Body of pancreas (tissue), 4 donors: ENCODE measurements around the gene FIBCD1. TPM values are rescaled to one million over a fixed set of nuclear protein-coding genes. Genes with fewer than 3 reads are reported as not detected.

ENCODE experiments used
- ATAC-seq: fragments of 150-250 bp; one replicate; pipeline ENCODE4 v1.9.1; 2016
- DNase-seq, 4 donors: peaks; one replicate each; pipeline ENCODE4 v3.0.0-alpha.2; 2019
- H3K27ac ChIP-seq, 4 donors: fragments of 200-600 bp; sonication (generic); 1 replicate in 3 of 4; 2 replicates in 1 of 4; pipeline versions ENCODE4 v1.5.1 to v1.6.1; 2016 to 2019; ENCODE audit warnings: mild to moderate bottlenecking in 1 of 4, mixed read lengths in 1 of 4, moderate library complexity in 1 of 4
- H3K27me3 ChIP-seq, 2 donors: fragments of 200-600 bp; sonication (generic); one replicate each; pipeline ENCODE4 v1.6.0; 2016; ENCODE audit warnings: mild to moderate bottlenecking in 1 of 2
- H3K36me3 ChIP-seq, 2 donors: fragments of 200-600 bp; sonication (generic); replicated peaks in 1 of 2; 2 replicates each; pipeline ENCODE4 v1.5.1; 2016; ENCODE audit warnings: low read depth in 2 of 2; ENCODE audit not compliant: insufficient read depth in 1 of 2
- H3K4me1 ChIP-seq: fragments of 200-600 bp; sonication (generic); one replicate; pipeline ENCODE4 v1.6.0; 2016
- H3K4me3 ChIP-seq, 2 donors: fragments of 200-600 bp; sonication (generic); 1 replicate in 1 of 2; 2 replicates in 1 of 2; pipeline ENCODE4 v1.5.1; 2016 to 2019
- H3K9me3 ChIP-seq, 3 donors: fragments of 200-600 bp; sonication (generic); 1 replicate in 2 of 3; 2 replicates in 1 of 3; pipeline ENCODE4 v1.5.1; 2016
- CTCF ChIP-seq, 7 experiments: fragments of 450-650 bp in 4 of 7; fragments of 200-600 bp in 3 of 7; sonication (generic) in 3 of 7; IDR thresholded peaks; one replicate each; pipeline ENCODE4 v1.5.1; 2016 to 2019; ENCODE audit warnings: antibody characterized with exemption in 7 of 7
- POLR2A ChIP-seq, 3 donors: fragments of 450-650 bp; IDR thresholded peaks; one replicate each; pipeline ENCODE4 v1.6.1; 2016; ENCODE audit warnings: antibody characterized with exemption in 3 of 3, mild to moderate bottlenecking in 2 of 3
- WGBS, 2 donors: methylation state at CpG; one replicate each; pipeline ENCODE4 v1.1.5; 2017; 5-methylcytosine and 5-hydroxymethylcytosine counted together
- intact Hi-C: fragments of 100-400 bp; cut with DNase I; formaldehyde crosslinking; loops from one replicate; pipeline ENCODE4 v1.15.1; 2023
- total RNA-seq, 2 donors: library from RNA; depleted of rRNA; stranded (reverse); fragments of >200 nt; gene quantifications; one replicate each; pipeline ENCODE4 v1.1.0, GENCODE V29; 2016

Gene FIBCD1
- total RNA-seq, 2 donors from 2014 or later, result 0.78 TPM; not detected in 1

GRCh38 chr9:130919559-130920145, 19.4 kb downstream of the FIBCD1 start:
- no peak for TF ChIP-seq POLR2A (IDR thresholded peaks at IDR 0.05)
- no peak for TF ChIP-seq CTCF (IDR thresholded peaks at IDR 0.05)
- intact Hi-C loops, result no loop called here
- no peak overlapping the region for H3K4me3 ChIP-seq
- DNase-seq (no peak), ATAC-seq (no peak)
- H3K27me3 ChIP-seq, result no peaks in the 10 kb centered on the region
- no peak overlapping the region for H3K27ac ChIP-seq
- H3K9me3 ChIP-seq, result no peaks in the 10 kb centered on the region
- no peaks in the 10 kb centered on the region for H3K4me1 ChIP-seq
- H3K36me3 ChIP-seq, result no peaks in the 10 kb centered on the region
- WGBS, 2 donors, result 46 to 70% methylated on average over 4 to 7 of the region's 14 CpGs

GRCh38 chr9:130918826-130919558, 20.1 kb downstream of the FIBCD1 start:
- no peak for TF ChIP-seq POLR2A (IDR thresholded peaks at IDR 0.05)
- TF ChIP-seq CTCF (IDR thresholded peaks at IDR 0.05), result no peak
- Histone ChIP-seq H3K4me3 (no peak overlapping the region), H3K9me3 (no peaks in the 10 kb centered on the region), H3K36me3 (no peaks in the 10 kb centered on the region), H3K27ac (no peak overlapping the region), H3K4me1 (no peaks in the 10 kb centered on the region), H3K27me3 (no peaks in the 10 kb centered on the region)
- ATAC-seq (no peak), DNase-seq (no peak)
- intact Hi-C loops, result no loop called here
- WGBS, 2 donors, result 54 to 67% methylated on average over 7 to 33 of the region's 33 CpGs

GRCh38 chr9:130918101-130918825, 20.8 kb downstream of the FIBCD1 start:
- Histone ChIP-seq H3K27ac (no peak overlapping the region), H3K9me3 (no peaks in the 10 kb centered on the region), H3K36me3 (no peaks in the 10 kb centered on the region), H3K27me3 (no peaks in the 10 kb centered on the region), H3K4me3 (no peak overlapping the region), H3K4me1 (no peaks in the 10 kb centered on the region)
- no peak for ATAC-seq
- TF ChIP-seq CTCF (IDR thresholded peaks at IDR 0.05), result no peak
- TF ChIP-seq POLR2A (IDR thresholded peaks at IDR 0.05), result no peak
- 20 to 52% methylated on average over 4 to 9 of the region's 9 CpGs for WGBS, 2 donors
- no peak for DNase-seq
- intact Hi-C loops, result no loop called here

GRCh38 chr9:130917168-130917960, 21.7 kb downstream of the FIBCD1 start:
- Histone ChIP-seq H3K4me3 (no peak overlapping the region), H3K4me1 (no peaks in the 10 kb centered on the region), H3K27ac (no peak overlapping the region), H3K27me3 (no peaks in the 10 kb centered on the region), H3K9me3 (no peaks in the 10 kb centered on the region), H3K36me3 (no peaks in the 10 kb centered on the region)
- intact Hi-C loops, result no loop called here
- DNase-seq, result no peak
- TF ChIP-seq POLR2A (IDR thresholded peaks at IDR 0.05) (no peak), CTCF (IDR thresholded peaks at IDR 0.05) (no peak)
- ATAC-seq, result no peak
- 67 to 73% methylated on average over 22 to 34 of the region's 34 CpGs for WGBS, 2 donors
